Ishikawa (cell line): Measurements from ENCODE around the gene UBE4B.

ENCODE experiments used
- CEBPB ChIP-seq: IDR thresholded peaks from 2 replicates; pipeline ENCODE4 v1.6.1; 2012
- CREB1 ChIP-seq: IDR thresholded peaks from 2 replicates; pipeline ENCODE4 v1.6.1; 2012; ENCODE audit warnings: low read depth
- EGR1 ChIP-seq: IDR thresholded peaks from 2 replicates; pipeline ENCODE4 v1.6.1; 2012
- EP300 ChIP-seq: IDR thresholded peaks from 2 replicates; pipeline ENCODE4 v1.6.1; 2012; ENCODE audit warnings: borderline replicate concordance
- FOXM1 ChIP-seq: IDR thresholded peaks from 2 replicates; pipeline ENCODE4 v1.6.1; 2012; ENCODE audit warnings: low read depth, borderline replicate concordance
- MAX ChIP-seq: IDR thresholded peaks from 2 replicates; pipeline ENCODE4 v1.6.1; 2012
- NFIC ChIP-seq: IDR thresholded peaks from 2 replicates; pipeline ENCODE4 v1.6.1; 2012
- RAD21 ChIP-seq: IDR thresholded peaks from 2 replicates; pipeline ENCODE4 v1.6.1; 2012; ENCODE audit warnings: low read depth
- REST ChIP-seq: IDR thresholded peaks from 2 replicates; pipeline ENCODE4 v1.6.1; 2012; ENCODE audit warnings: low read depth, mild to moderate bottlenecking
- TAF1 ChIP-seq: IDR thresholded peaks from 2 replicates; pipeline ENCODE4 v1.6.1; 2012; ENCODE audit warnings: low read depth, mild to moderate bottlenecking
- TCF12 ChIP-seq: IDR thresholded peaks from 2 replicates; pipeline ENCODE4 v1.6.1; 2012; ENCODE audit warnings: low read depth
- TEAD4 ChIP-seq: IDR thresholded peaks from 2 replicates; pipeline ENCODE4 v1.6.1; 2012
- USF1 ChIP-seq: IDR thresholded peaks from 2 replicates; pipeline ENCODE4 v1.6.1; 2012
- ZBTB7A ChIP-seq: IDR thresholded peaks from 2 replicates; pipeline ENCODE4 v1.6.1; 2012; ENCODE audit warnings: low read depth

Gene UBE4B

GRCh38 chr1:10117865-10118264, 85.1 kb downstream of the UBE4B start:
- TF ChIP-seq RAD21 (no peak), TEAD4 (no peak)

- TF ChIP-seq MAX (no peak), EP300 (no peak), REST (no peak), CEBPB (no peak), TAF1 (no peak), TEAD4 (no peak)
Observed at GRCh38 chr1:10121688-10122087, 88.9 kb downstream of the UBE4B start.

- TF ChIP-seq TEAD4, result no peak
- no peak for TF ChIP-seq TAF1
- no peak for TF ChIP-seq CREB1
- TF ChIP-seq TCF12, result no peak
- no peak for TF ChIP-seq REST
- TF ChIP-seq ZBTB7A, result no peak
- TF ChIP-seq EGR1, result no peak
- no peak for TF ChIP-seq USF1
- no peak for TF ChIP-seq CEBPB
- TF ChIP-seq NFIC, result no peak
- no peak for TF ChIP-seq FOXM1
- TF ChIP-seq MAX, result no peak
- no peak for TF ChIP-seq EP300
Observed at GRCh38 chr1:10122926-10123325, 90.2 kb downstream of the UBE4B start.

- TF ChIP-seq FOXM1, result no peak
- no peak for TF ChIP-seq TEAD4
- no peak for TF ChIP-seq CEBPB
- TF ChIP-seq RAD21, result no peak
- no peak for TF ChIP-seq MAX
- TF ChIP-seq TCF12, result no peak
- no peak for TF ChIP-seq EP300
- no peak for TF ChIP-seq NFIC
- no peak for TF ChIP-seq CREB1
- TF ChIP-seq TAF1, result no peak
- no peak for TF ChIP-seq EGR1
Observed at GRCh38 chr1:10128101-10128765, 95.5 kb downstream of the UBE4B start.

GRCh38 chr1:10132316-10132715, 99.6 kb downstream of the UBE4B start:
- TF ChIP-seq ZBTB7A (no peak), EGR1 (no peak), NFIC (no peak), CREB1 (no peak), TEAD4 (no peak), EP300 (no peak), USF1 (no peak), RAD21 (no peak), TAF1 (no peak), FOXM1 (no peak), MAX (no peak), REST (no peak), CEBPB (no peak)
